T-helper 2 cell treated with Interferon-gamma antibody and Interleukin-4, amounts not matched to agents 5 μg/mL and 100 μg/mL, for 36 hours (primary cell): ENCODE data around the gene CD81.

ENCODE experiments used
- DNase-seq: peaks from one replicate; pipeline ENCODE4 v3.0.0; 2021; ENCODE audit warnings: low spot score
- H3K27ac Mint-ChIP-seq: one replicate; pipeline ENCODE4 v1.8.0; 2021; ENCODE audit warnings: mild to moderate bottlenecking, mixed read lengths
- H3K27me3 Mint-ChIP-seq: one replicate; pipeline ENCODE4 v1.8.0; 2021; ENCODE audit warnings: low read depth, mixed read lengths
- H3K36me3 Mint-ChIP-seq: one replicate; pipeline ENCODE4 v1.8.0; 2021; ENCODE audit warnings: low read depth, mixed read lengths
- H3K4me1 Mint-ChIP-seq: one replicate; pipeline ENCODE4 v1.8.0; 2021; ENCODE audit warnings: low read depth, mixed read lengths
- H3K4me3 Mint-ChIP-seq: one replicate; pipeline ENCODE4 v1.8.0; 2022; ENCODE audit warnings: mild to moderate bottlenecking, moderate library complexity, mixed read lengths
- H3K9me3 Mint-ChIP-seq: one replicate; pipeline ENCODE4 v1.8.0; 2021; ENCODE audit warnings: mixed read lengths

CD81 gene

GRCh38 chr11:2406878-2407410 is 29.8 kb downstream of the CD81 start:
- H3K36me3 Mint-ChIP-seq: peaks cover 6% of the 10 kb centered on the region
- no peaks in the 10 kb centered on the region for H3K4me1 Mint-ChIP-seq
- H3K9me3 Mint-ChIP-seq: no peaks in the 10 kb centered on the region
- H3K27me3 Mint-ChIP-seq: no peaks in the 10 kb centered on the region
- H3K27ac Mint-ChIP-seq: no peak overlapping the region
- DNase-seq: no peak
- no peak overlapping the region for H3K4me3 Mint-ChIP-seq

DNA sequence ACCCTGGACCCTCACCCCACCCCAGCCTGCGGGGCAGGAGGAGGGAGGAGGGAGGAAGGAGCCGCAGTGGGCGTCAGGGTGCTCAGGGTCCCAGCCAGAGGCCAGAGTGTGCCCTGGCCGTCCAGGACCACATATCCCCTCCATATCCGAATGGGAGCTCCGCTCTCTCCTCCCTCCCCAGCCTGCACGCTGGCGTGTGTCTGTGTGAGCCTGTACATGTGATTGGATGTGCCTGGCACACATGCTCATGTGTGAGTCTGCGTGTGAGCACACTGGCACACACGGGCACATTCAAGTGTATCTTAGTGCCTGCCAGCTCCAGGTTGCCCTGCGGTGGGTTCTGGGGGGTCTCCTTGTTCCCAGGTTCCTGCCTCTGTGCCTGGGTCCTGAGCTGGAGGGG is 31.6 kb downstream of the CD81 start:
- Mint-ChIP-seq H3K27ac (no peak overlapping the region), H3K27me3 (no peaks in the 10 kb centered on the region), H3K4me3 (no peak overlapping the region), H3K4me1 (no peaks in the 10 kb centered on the region), H3K36me3 (no peaks in the 10 kb centered on the region), H3K9me3 (no peaks in the 10 kb centered on the region)
- no peak for DNase-seq

GRCh38 chr11:2409126-2409525 is 32.0 kb downstream of the CD81 start:
- Mint-ChIP-seq H3K9me3 (no peaks in the 10 kb centered on the region), H3K4me1 (no peaks in the 10 kb centered on the region), H3K27ac (no peak overlapping the region), H3K27me3 (no peaks in the 10 kb centered on the region), H3K4me3 (no peak overlapping the region), H3K36me3 (no peaks in the 10 kb centered on the region)
- no peak for DNase-seq

DNA sequence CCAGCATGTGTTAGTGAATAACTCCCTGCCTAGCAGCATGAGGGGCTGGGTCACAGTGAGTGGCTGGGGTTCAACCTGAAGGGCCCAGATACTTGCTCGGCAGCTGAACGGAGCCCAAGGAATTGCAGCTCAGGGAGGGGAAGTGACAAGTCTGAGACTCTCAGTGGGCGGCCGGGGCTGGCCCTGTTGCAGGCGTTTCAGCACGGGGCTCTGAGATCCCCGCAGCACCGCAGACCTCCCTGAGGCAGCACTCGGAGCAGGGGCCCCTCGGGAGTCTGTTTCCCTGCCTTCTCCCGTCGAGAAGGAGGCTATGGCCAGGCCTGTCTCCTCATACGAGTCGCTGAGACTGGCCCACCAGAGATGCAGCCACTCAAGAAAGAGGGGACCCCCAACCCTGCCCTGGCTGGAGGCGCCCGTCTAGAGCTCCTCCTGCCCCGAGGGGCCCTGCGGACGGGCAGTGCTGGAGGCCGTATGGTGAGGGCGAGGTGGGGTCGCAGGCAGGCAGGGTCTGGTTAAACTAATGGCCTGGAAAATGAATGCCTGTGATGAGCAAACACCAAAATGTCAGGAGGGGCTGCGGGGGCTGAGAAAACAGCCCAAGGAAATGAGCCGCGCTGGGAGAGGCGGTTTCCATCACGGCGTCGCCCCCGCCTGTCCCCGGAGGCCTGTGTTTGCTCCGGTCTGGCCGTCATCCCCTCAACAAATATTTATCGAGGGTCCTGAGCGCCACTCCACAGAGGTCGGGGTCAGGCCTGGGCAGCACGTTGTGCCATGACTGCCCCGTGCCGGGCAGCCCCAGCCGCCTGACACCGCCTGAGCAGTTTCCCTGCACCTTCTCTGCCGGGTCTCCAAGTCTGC is 32.7 kb downstream of the CD81 start:
- no peaks in the 10 kb centered on the region for H3K36me3 Mint-ChIP-seq
- no peak overlapping the region for H3K4me3 Mint-ChIP-seq
- H3K9me3 Mint-ChIP-seq: no peaks in the 10 kb centered on the region
- no peaks in the 10 kb centered on the region for H3K27me3 Mint-ChIP-seq
- no peak for DNase-seq
- H3K27ac Mint-ChIP-seq: no peak overlapping the region
- no peaks in the 10 kb centered on the region for H3K4me1 Mint-ChIP-seq

DNA sequence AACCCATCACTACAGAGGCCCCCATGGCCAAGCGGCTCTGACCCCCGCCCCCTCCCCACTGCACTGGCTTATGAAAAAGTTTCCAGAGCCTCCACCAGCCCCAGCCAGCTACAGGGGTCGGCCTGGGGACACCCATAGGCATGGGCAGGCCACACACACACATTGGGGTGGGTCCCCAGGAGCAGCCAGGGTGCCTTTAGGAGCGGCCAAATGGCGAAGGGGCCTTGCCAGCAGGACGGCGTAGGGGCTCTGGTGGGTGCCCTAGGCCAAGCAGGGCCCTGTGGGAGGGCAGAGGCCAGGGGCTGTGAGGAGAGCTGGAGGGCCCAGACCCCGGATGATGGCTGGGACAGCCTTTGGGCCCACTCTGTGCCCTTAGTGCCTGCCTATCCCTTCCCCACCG is 33.5 kb downstream of the CD81 start:
- Mint-ChIP-seq H3K4me3 (no peak overlapping the region), H3K36me3 (no peaks in the 10 kb centered on the region), H3K9me3 (no peaks in the 10 kb centered on the region), H3K27ac (no peak overlapping the region), H3K27me3 (no peaks in the 10 kb centered on the region), H3K4me1 (no peaks in the 10 kb centered on the region)
- no peak for DNase-seq

DNA sequence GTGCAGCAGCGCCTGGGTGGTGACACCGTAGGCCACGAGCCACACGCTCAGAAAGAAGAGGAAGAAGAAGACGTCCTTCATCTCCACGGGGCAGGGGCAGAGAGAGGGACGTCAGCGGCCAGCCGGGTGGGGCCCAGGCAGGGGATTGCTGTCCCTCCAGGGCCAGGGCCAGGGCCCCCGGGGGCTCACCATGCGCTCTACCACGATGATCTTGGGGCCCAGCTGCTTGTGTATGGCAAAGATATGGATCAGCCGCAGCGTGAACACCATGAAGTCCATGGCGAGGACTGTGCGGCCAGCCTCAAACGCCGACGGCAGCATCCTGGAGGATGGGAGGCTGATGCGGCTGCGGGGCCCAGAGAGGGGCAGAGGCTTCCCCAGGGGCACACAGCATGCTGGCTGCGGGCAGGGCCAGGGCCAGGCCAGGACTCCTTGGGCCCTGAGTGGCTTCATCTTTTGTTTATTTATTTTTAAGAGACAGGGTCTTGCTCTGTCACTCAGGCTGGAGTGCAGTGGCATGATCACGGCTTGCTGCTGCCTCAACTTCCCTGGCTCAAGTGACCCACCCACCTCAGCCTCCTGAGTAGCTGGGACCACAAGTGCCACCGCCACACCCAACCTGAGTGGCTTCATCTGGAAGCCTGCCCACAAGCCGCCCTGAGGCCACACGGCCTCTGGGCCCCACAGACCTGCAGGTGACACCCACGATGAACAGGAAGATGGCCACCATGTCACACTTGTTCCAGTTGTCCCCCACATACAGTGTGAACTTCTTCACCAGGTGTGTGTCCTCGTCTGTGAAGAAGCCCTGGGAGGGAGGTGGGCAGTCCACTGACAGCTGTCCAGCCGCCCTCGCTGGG is 34.6 kb downstream of the CD81 start:
- H3K4me1 Mint-ChIP-seq: no peaks in the 10 kb centered on the region
- H3K4me3 Mint-ChIP-seq: no peak overlapping the region
- no peak for DNase-seq
- H3K36me3 Mint-ChIP-seq: no peaks in the 10 kb centered on the region
- no peaks in the 10 kb centered on the region for H3K27me3 Mint-ChIP-seq
- no peaks in the 10 kb centered on the region for H3K9me3 Mint-ChIP-seq
- no peak overlapping the region for H3K27ac Mint-ChIP-seq

GRCh38 chr11:2412323-2412722 is 35.2 kb downstream of the CD81 start:
- no peak overlapping the region for H3K4me3 Mint-ChIP-seq
- no peak for DNase-seq
- no peak overlapping the region for H3K27ac Mint-ChIP-seq
- H3K27me3 Mint-ChIP-seq: no peaks in the 10 kb centered on the region
- H3K4me1 Mint-ChIP-seq: no peaks in the 10 kb centered on the region
- no peaks in the 10 kb centered on the region for H3K9me3 Mint-ChIP-seq
- no peaks in the 10 kb centered on the region for H3K36me3 Mint-ChIP-seq

- Mint-ChIP-seq H3K27me3 (no peaks in the 10 kb centered on the region), H3K4me3 (no peak overlapping the region), H3K4me1 (no peaks in the 10 kb centered on the region), H3K27ac (no peak overlapping the region), H3K9me3 (no peaks in the 10 kb centered on the region), H3K36me3 (no peaks in the 10 kb centered on the region)
- no peak for DNase-seq
Measured at GRCh38 chr11:2413742-2414579, 36.9 kb downstream of the CD81 start.

GRCh38 chr11:2414616-2415015 is 37.5 kb downstream of the CD81 start:
- Mint-ChIP-seq H3K27ac (no peak overlapping the region), H3K36me3 (no peaks in the 10 kb centered on the region), H3K4me1 (no peaks in the 10 kb centered on the region), H3K4me3 (no peak overlapping the region), H3K9me3 (no peaks in the 10 kb centered on the region), H3K27me3 (no peaks in the 10 kb centered on the region)
- no peak for DNase-seq

DNA sequence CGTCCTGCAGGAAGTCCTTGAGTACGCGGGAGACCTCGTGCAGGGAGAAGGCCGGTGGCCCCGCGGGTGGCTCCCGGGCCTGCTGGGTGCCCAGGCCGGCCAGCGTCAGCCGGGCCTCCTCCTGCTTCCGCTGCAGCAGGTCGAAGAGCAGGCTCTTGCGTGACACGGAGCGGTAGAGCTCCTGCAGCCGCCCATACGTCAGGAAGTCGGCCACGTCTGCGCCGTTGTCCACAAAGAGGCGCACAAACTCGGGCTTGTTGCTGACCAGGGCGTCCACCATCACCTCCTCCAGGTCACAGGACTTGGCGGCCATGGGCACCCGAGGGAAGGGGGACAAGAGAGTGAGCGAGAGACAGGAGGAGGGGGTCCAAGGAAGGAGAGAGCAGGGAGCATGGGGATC is 38.1 kb downstream of the CD81 start:
- Mint-ChIP-seq H3K27me3 (no peaks in the 10 kb centered on the region), H3K9me3 (no peaks in the 10 kb centered on the region), H3K27ac (no peak overlapping the region), H3K4me3 (no peak overlapping the region), H3K4me1 (no peaks in the 10 kb centered on the region), H3K36me3 (no peaks in the 10 kb centered on the region)
- DNase-seq: no peak

GRCh38 chr11:2415601-2416380 is 38.7 kb downstream of the CD81 start:
- Mint-ChIP-seq H3K4me1 (no peaks in the 10 kb centered on the region), H3K4me3 (no peak overlapping the region), H3K36me3 (no peaks in the 10 kb centered on the region), H3K27me3 (no peaks in the 10 kb centered on the region), H3K9me3 (no peaks in the 10 kb centered on the region), H3K27ac (no peak overlapping the region)
- DNase-seq: no peak

- Mint-ChIP-seq H3K27ac (no peak overlapping the region), H3K27me3 (no peaks in the 10 kb centered on the region)
- DNase-seq: no peak
Measured at GRCh38 chr11:2416765-2417164, 39.7 kb downstream of the CD81 start.

More at GRCh38 chr11:2416765-2417164, 39.7 kb downstream of the CD81 start:
- Mint-ChIP-seq H3K36me3 (no peaks in the 10 kb centered on the region), H3K4me1 (no peaks in the 10 kb centered on the region), H3K9me3 (no peaks in the 10 kb centered on the region), H3K4me3 (no peak overlapping the region)
